Endothelial cell of umbilical vein (primary cell): ENCODE results near the gene TRERF1. TPM values are rescaled to one million over a fixed set of nuclear protein-coding genes. Genes with fewer than 3 reads are reported as not detected.

Source experiments
- BruUV-seq: library from RNA; stranded (reverse); fragments of 400-500 nt; replicated peaks from 2 replicates; lab custom pipeline; 2021; lab: Mats Ljungman, UMichigan
- CTCF ChIA-PET: fragments of 300-600, 350-600 bp; sonication (Branson Sonifier 250); formaldehyde crosslinking; loops from one replicate; lab custom pipeline; 2021; ENCODE audit warnings: antibody characterized with exemption, inconsistent platforms; lab: Charles Lee
- POLR2A ChIA-PET: fragments of 300-600, 350-600 bp; sonication (Branson Sonifier 250); formaldehyde crosslinking; loops from one replicate; lab custom pipeline; 2021; ENCODE audit warnings: antibody characterized with exemption, inconsistent platforms; lab: Charles Lee
- DNase-seq: peaks from one replicate; pipeline ENCODE4 v3.0.0-alpha.2; 2011; ENCODE audit warnings: low read depth, low spot score
- FAIRE-seq: peaks from 2 replicates; lab custom pipeline; 2011; peaks lifted over from hg19 to GRCh38; lab: Jason Lieb, UNC
- H2AFZ ChIP-seq: 2 replicates; pipeline ENCODE4 v1.6.0; 2012; ENCODE audit warnings: low read depth, low read length, control low read depth, inconsistent platforms
- H3K27ac ChIP-seq: 2 replicates; pipeline ENCODE4 v1.5.1; 2011; ENCODE audit warnings: low read depth, mild to moderate bottlenecking, control low read depth, low read length, moderate library complexity; ENCODE audit not compliant: insufficient read depth
- H3K27me3 ChIP-seq, 2 experiments: 2 replicates each; pipeline versions ENCODE4 v1.6.0 to v1.6.1; 2011; ENCODE audit warnings: low read length in 2 of 2, mixed read lengths in 1 of 2; ENCODE audit not compliant: control insufficient read depth in 2 of 2, insufficient read depth in 2 of 2
- H3K36me3 ChIP-seq, 2 experiments: 2 replicates in 1 of 2; 3 replicates in 1 of 2; pipeline ENCODE4 v1.5.1; 2011; ENCODE audit warnings: low read length in 2 of 2, mild to moderate bottlenecking in 1 of 2, moderate library complexity in 1 of 2; ENCODE audit not compliant: control insufficient read depth in 2 of 2, insufficient read depth in 2 of 2; ENCODE audit errors: extremely low read depth in 1 of 2
- H3K4me1 ChIP-seq: 3 replicates; pipeline ENCODE4 v1.5.1; 2011; ENCODE audit warnings: mild to moderate bottlenecking, low read length; ENCODE audit not compliant: control insufficient read depth, insufficient read depth; ENCODE audit errors: extremely low read depth
- H3K4me2 ChIP-seq: 2 replicates; pipeline ENCODE4 v1.6.1; 2011; ENCODE audit warnings: low read length, control low read depth, mixed read lengths; ENCODE audit not compliant: insufficient read depth
- H3K4me3 ChIP-seq, 3 experiments: fragments of 200-600 bp in 1 of 3; sonication (generic), shearing (Covaris generic) in 1 of 3; replicated peaks in 1 of 3; 2 replicates each; pipeline ENCODE4 v1.5.1; 2011 to 2016; ENCODE audit warnings: control low read depth in 3 of 3, low read length in 3 of 3, mild to moderate bottlenecking in 2 of 3, inconsistent platforms in 1 of 3, low read depth in 1 of 3, moderate library complexity in 1 of 3; ENCODE audit not compliant: insufficient read depth in 1 of 3
- H3K79me2 ChIP-seq: 2 replicates; pipeline ENCODE4 v1.6.0; 2012; ENCODE audit warnings: low read length, inconsistent platforms; ENCODE audit not compliant: control insufficient read depth, insufficient read depth
- H3K9ac ChIP-seq: replicated peaks from 2 replicates; pipeline ENCODE3; 2011; ENCODE audit warnings: low read length, control low read depth; ENCODE audit not compliant: insufficient read depth; ENCODE audit errors: extremely low read depth
- H3K9me1 ChIP-seq: replicated peaks from 3 replicates; pipeline ENCODE4 v1.6.0; 2011; ENCODE audit warnings: mild to moderate bottlenecking, low read length; ENCODE audit not compliant: control insufficient read depth, insufficient read depth; ENCODE audit errors: extremely low read depth
- H3K9me3 ChIP-seq: replicated peaks from 2 replicates; pipeline ENCODE4 v1.5.1; 2012; ENCODE audit warnings: low read length, inconsistent platforms; ENCODE audit not compliant: control insufficient read depth, insufficient read depth
- H4K20me1 ChIP-seq: replicated peaks from 2 replicates; pipeline ENCODE3; 2011; ENCODE audit warnings: mild to moderate bottlenecking, low read length; ENCODE audit not compliant: control insufficient read depth, insufficient read depth; ENCODE audit errors: extremely low read depth
- CTCF ChIP-seq, 2 donors: IDR thresholded peaks; 1 replicate in 1 of 2; 2 replicates in 1 of 2; pipeline ENCODE4 v1.5.1; 2011; ENCODE audit warnings: low read length in 2 of 2, mild to moderate bottlenecking in 2 of 2, moderate library complexity in 2 of 2, control low read depth in 1 of 2, inconsistent platforms in 1 of 2, low read depth in 1 of 2; ENCODE audit not compliant: insufficient read depth in 1 of 2; ENCODE audit errors: extremely low read depth in 1 of 2
- GATA2 ChIP-seq: IDR thresholded peaks from 2 replicates; pipeline ENCODE4 v1.7.0; 2011; ENCODE audit warnings: low read depth, mild to moderate bottlenecking, moderate library complexity, mixed read lengths, low read length; ENCODE audit not compliant: insufficient read length, insufficient read depth
- JUN ChIP-seq: IDR thresholded peaks from 2 replicates; pipeline ENCODE4 v1.6.1; 2011; ENCODE audit warnings: borderline replicate concordance, low read depth; ENCODE audit not compliant: insufficient read length, insufficient read depth
- MAX ChIP-seq: IDR thresholded peaks from 2 replicates; pipeline ENCODE4 v1.6.1; 2011; ENCODE audit not compliant: insufficient read depth, insufficient read length
- POLR2A ChIP-seq: IDR thresholded peaks from 2 replicates; pipeline ENCODE4 v1.6.1; 2012; ENCODE audit warnings: low read depth, mild to moderate bottlenecking, control low read depth, low read length
- POLR2AphosphoS5 ChIP-seq: IDR thresholded peaks from 2 replicates; pipeline ENCODE4 v1.6.1; 2012; ENCODE audit warnings: low read depth, mild to moderate bottlenecking, control low read depth, low read length, moderate library complexity; ENCODE audit not compliant: insufficient read depth
- dilution Hi-C: fragments of 300-500 bp; cut with MboI; formaldehyde crosslinking; loops from one replicate; pipeline ENCODE4 v1.15.0; 2019; ENCODE audit warnings: low sequenced_read_pairs; ENCODE audit not compliant: extremely low pct_ligation_motif_present
- intact Hi-C: fragments of 100-400 bp; cut with micrococcal nuclease; formaldehyde crosslinking; loops from one replicate; pipeline ENCODE4 v1.10.0; 2022
- polyA plus RNA-seq, 4 experiments: library from polyadenylated mRNA; depleted of rRNA in 3 of 4; stranded (reverse) in 3 of 4; unstranded in 1 of 4; fragments of >200 nt; gene quantifications; 2 replicates each; pipeline versions ENCODE4 v1.2.1 to v1.2.3, GENCODE V29; 2011 to 2012; ENCODE audit warnings: missing spikeins in 1 of 4
- total RNA-seq: library from RNA; stranded (reverse); gene quantifications from 2 replicates; pipeline ENCODE4 v1.2.3, GENCODE V29; 2021

Gene TRERF1
- total and polyA plus RNA-seq, 2 donors (not counting 3 experiments of a cell fraction or from before 2014, with no cell fraction given): 0.73 to 5.5 TPM

GRCh38 chr6:42316981-42317380, 134.7 kb downstream of the TRERF1 start:
- H3K79me2 ChIP-seq: no peaks in the 10 kb centered on the region
- CTCF ChIA-PET: interaction anchor here (2.6 kb wide), 1 partner anchor 230 kb away, joined by 11 read pairs; no protein-coding TSS in a partner anchor
- no peaks in the 10 kb centered on the region for H3K27me3 ChIP-seq
- dilution Hi-C loops: no loop called here
- H3K9ac ChIP-seq: no peak overlapping the region
- FAIRE-seq: peak; percentile 70
- H3K4me3 ChIP-seq: no peak overlapping the region
- no peaks in the 10 kb centered on the region for H3K9me1 ChIP-seq
- POLR2A ChIA-PET: interaction anchor here (0.6 kb wide), 1 partner anchor 288 kb away, joined by 3 read pairs; no protein-coding TSS in a partner anchor
- no peak for DNase-seq
- intact Hi-C loops: loop anchor here (1.0 to 2.0 kb wide), 2 partner anchors 20 to 21 kb away; no protein-coding TSS in a partner anchor
- no peaks in the 10 kb centered on the region for H4K20me1 ChIP-seq
- H3K27ac ChIP-seq: no peak overlapping the region
- H3K36me3 ChIP-seq: no peaks in the 10 kb centered on the region
- TF ChIP-seq POLR2A (no peak), CTCF (IDR thresholded peaks at IDR 0.05; ENCODE audit: extremely low read depth in 1 of 2, insufficient read depth in 1 of 2, low read depth in 1 of 2, low read length in 2 of 2) (no peak), JUN (no peak), MAX (no peak), POLR2AphosphoS5 (no peak), GATA2 (no peak)
- H3K9me3 ChIP-seq: no peaks in the 10 kb centered on the region
- peaks cover 21% of the 10 kb centered on the region for H3K4me1 ChIP-seq
- no peak overlapping the region for H2AFZ ChIP-seq
- H3K4me2 ChIP-seq: no peak overlapping the region
- no TSS peak for BruUV-seq
